ENCODE results near the gene P3H2.

The P3H2 gene

GRCh38 chr3:190051641-190052040 is 69.1 kb downstream of the P3H2 start:
- no peak for DNase-seq

- DNase-seq: no peak
Measured at GRCh38 chr3:190048932-190049441, 71.7 kb downstream of the P3H2 start.

GRCh38 chr3:190044974-190045373 is 75.7 kb downstream of the P3H2 start:
- no peak for DNase-seq

- DNase-seq: peak; percentile 31
Measured at GRCh38 chr3:190044142-190044541, 76.6 kb downstream of the P3H2 start.

GRCh38 chr3:190043741-190044140 is 77.0 kb downstream of the P3H2 start:
- DNase-seq: no peak

GRCh38 chr3:190042558-190042957 is 78.1 kb downstream of the P3H2 start:
- no peak for DNase-seq

- peak; percentile 14 for DNase-seq
Measured at GRCh38 chr3:190041333-190042041, 79.2 kb downstream of the P3H2 start.

GRCh38 chr3:190040145-190040544 is 80.6 kb downstream of the P3H2 start:
- DNase-seq: no peak

GRCh38 chr3:190038050-190038933 is 82.4 kb downstream of the P3H2 start:
- no peak for DNase-seq

GRCh38 chr3:190036631-190037030 is 84.1 kb downstream of the P3H2 start:
- no peak for DNase-seq

GRCh38 chr3:190034446-190034845 is 86.3 kb downstream of the P3H2 start:
- DNase-seq: no peak

- peak; percentile 51 for DNase-seq
Measured at GRCh38 chr3:190032923-190033322, 87.8 kb downstream of the P3H2 start.

GRCh38 chr3:190031887-190032752 is 88.6 kb downstream of the P3H2 start:
- no peak for DNase-seq

- no peak for DNase-seq
Measured at GRCh38 chr3:190027116-190027515, 93.6 kb downstream of the P3H2 start.

- DNase-seq: no peak
Measured at GRCh38 chr3:190026154-190026553, 94.5 kb downstream of the P3H2 start.

GRCh38 chr3:190024912-190025311 is 95.8 kb downstream of the P3H2 start:
- DNase-seq: no peak

- no peak for DNase-seq
Measured at GRCh38 chr3:190019844-190020243, 100.9 kb downstream of the P3H2 start.

- DNase-seq: no peak
Measured at GRCh38 chr3:190019006-190019405, 101.7 kb downstream of the P3H2 start.

GRCh38 chr3:190018460-190018859 is 102.2 kb downstream of the P3H2 start:
- DNase-seq: no peak

- DNase-seq: peak; percentile 70
Measured at GRCh38 chr3:190017521-190018288, 103.0 kb downstream of the P3H2 start.

GRCh38 chr3:190016966-190017365 is 103.7 kb downstream of the P3H2 start:
- no peak for DNase-seq

- no peak for DNase-seq
Measured at GRCh38 chr3:190014940-190015339, 105.8 kb downstream of the P3H2 start.

Measured in NCI-H82 (cell line).